ENCODE results near the gene SEC14L1.

GRCh38 chr17:77141846-77142449, 1.2 kb downstream of the SEC14L1 start:
- TF ChIP-seq NFIC (IDR thresholded peaks at IDR 0.05): no peak
- TF ChIP-seq CEBPB (IDR thresholded peaks at IDR 0.05): no peak
- TF ChIP-seq MAX (IDR thresholded peaks at IDR 0.05): no peak
- no peak for TF ChIP-seq EP300 (IDR thresholded peaks at IDR 0.05; ENCODE audit: borderline replicate concordance)
- TF ChIP-seq REST (IDR thresholded peaks at IDR 0.05; ENCODE audit: low read depth): no peak
- no peak for TF ChIP-seq CREB1 (IDR thresholded peaks at IDR 0.05; ENCODE audit: low read depth)
- no peak for TF ChIP-seq TEAD4 (IDR thresholded peaks at IDR 0.05)
- no peak for TF ChIP-seq FOXM1 (IDR thresholded peaks at IDR 0.05; ENCODE audit: borderline replicate concordance, low read depth)
- no peak for TF ChIP-seq YY1 (IDR thresholded peaks at IDR 0.05; ENCODE audit: low read depth)
- TF ChIP-seq ZBTB7A (IDR thresholded peaks at IDR 0.05; ENCODE audit: low read depth): no peak

All from Ishikawa (cell line).